BLaER1 (cell line): ENCODE results near the gene PLXNA3.

Source experiments
- H3K27ac ChIP-seq: shearing (Covaris generic); formaldehyde crosslinking; 2 replicates; pipeline ENCODE4 v1.8.1; 2022
- H3K27me3 ChIP-seq: shearing (Covaris generic); formaldehyde crosslinking; 2 replicates; pipeline ENCODE4 v1.8.1; 2022
- H3K36me3 ChIP-seq: shearing (Covaris generic); formaldehyde crosslinking; 2 replicates; pipeline ENCODE4 v1.8.1; 2022
- H3K4me1 ChIP-seq: shearing (Covaris generic); formaldehyde crosslinking; 2 replicates; pipeline ENCODE4 v1.8.1; 2022
- H3K4me2 ChIP-seq: shearing (Covaris generic); formaldehyde crosslinking; 2 replicates; pipeline ENCODE4 v1.8.1; 2022
- H3K4me3 ChIP-seq: shearing (Covaris generic); formaldehyde crosslinking; 2 replicates; pipeline ENCODE4 v1.8.1; 2022
- H3K9ac ChIP-seq: shearing (Covaris generic); formaldehyde crosslinking; 2 replicates; pipeline ENCODE4 v1.8.1; 2022
- H3K9me3 ChIP-seq: shearing (Covaris generic); formaldehyde crosslinking; 2 replicates; pipeline ENCODE4 v1.8.1; 2022
- H4K20me1 ChIP-seq: shearing (Covaris generic); formaldehyde crosslinking; 2 replicates; pipeline ENCODE4 v1.8.1; 2022
- Cebpa-rat ChIP-seq: shearing (Covaris generic); IDR thresholded peaks from 2 replicates; pipeline ENCODE4 v1.8.1; 2022

Gene PLXNA3

DNA sequence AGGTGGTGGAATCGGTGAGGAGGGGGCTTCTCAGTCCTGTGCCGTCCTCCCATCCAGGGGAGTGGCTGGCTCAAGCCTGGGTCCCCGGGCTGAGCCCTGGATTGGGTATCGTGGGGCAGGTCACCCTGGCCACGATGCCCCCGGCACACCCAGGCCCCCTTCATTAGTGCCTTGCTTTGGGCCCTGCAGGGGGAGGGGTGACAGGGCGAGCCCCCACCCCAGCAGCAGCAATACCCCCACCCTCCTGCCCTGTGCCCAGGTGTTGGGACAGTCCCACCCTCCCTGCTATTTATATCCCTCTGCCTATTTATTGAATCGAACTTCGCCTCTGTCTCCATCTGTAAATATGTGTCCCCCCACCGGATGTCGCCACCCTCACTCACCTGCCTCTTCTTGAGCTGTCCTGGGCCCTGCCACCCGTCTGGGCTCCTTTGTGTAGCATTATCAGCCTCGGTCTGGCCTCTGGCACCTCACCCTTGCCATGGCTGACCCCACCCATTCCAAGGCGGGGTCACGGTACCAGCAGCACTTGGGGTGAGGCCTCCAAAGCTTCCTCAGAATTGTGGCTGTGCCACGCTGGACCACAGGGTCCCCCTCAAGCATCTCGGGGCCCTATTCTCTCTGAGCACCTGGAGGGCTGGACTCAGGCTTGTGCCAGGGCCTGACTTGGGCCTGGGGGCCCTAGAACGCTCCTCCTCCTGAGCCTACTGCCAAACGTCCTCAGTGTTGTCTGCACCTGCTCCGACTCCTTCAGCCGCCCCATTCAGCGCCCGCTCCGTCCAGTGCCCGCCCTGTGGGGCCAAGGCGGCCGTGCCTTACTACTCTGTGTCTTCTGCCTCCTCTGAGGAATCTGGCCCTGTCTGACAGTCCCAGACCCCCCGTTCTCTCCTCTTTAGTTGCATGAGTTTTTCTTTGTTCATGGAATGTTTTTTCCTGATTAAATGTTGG, 14.9 kb downstream of the PLXNA3 start:
- Histone ChIP-seq H3K27ac (no peak overlapping the region), H3K9me3 (peaks cover 14% of the 10 kb centered on the region; the same call in 1 of the 2 replicates), H3K4me3 (no peak overlapping the region), H3K9ac (no peak overlapping the region), H3K4me1 (peaks cover 15% of the 10 kb centered on the region), H3K27me3 (peaks cover 5% of the 10 kb centered on the region; the same call in 1 of the 2 replicates), H3K36me3 (peaks cover 56% of the 10 kb centered on the region), H4K20me1 (peaks cover 16% of the 10 kb centered on the region; the same call in 1 of the 2 replicates), H3K4me2 (no peak overlapping the region)
- TF ChIP-seq Cebpa-rat: no peak

DNA sequence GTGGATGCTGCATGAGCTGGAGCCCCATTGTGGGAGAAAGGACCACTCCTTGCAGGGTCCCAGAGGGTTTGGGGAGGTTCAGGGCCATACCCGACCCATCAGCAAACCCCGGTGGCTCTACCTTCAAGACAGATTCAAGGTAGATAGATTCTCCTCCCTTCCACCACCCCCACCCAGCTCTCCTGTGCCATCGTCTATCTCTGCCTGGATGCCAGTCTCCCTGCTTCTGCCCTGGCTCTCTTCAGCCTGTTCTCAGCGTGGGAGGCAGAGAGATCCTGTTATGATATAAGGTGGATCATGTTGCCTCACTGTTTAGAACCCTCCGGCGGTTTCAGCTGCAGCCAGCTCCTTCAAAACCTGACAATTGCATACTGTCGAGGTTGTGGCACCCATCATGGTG, 15.6 kb downstream of the PLXNA3 start:
- H3K9me3 ChIP-seq: peaks cover 11% of the 10 kb centered on the region; the same call in 1 of the 2 replicates
- H3K4me1 ChIP-seq: peaks cover 18% of the 10 kb centered on the region
- no peak overlapping the region for H3K4me2 ChIP-seq
- H3K9ac ChIP-seq: no peak overlapping the region
- H3K4me3 ChIP-seq: no peak overlapping the region
- H3K27me3 ChIP-seq: peaks cover 5% of the 10 kb centered on the region; the same call in 1 of the 2 replicates
- H3K27ac ChIP-seq: no peak overlapping the region
- no peak for TF ChIP-seq Cebpa-rat
- H4K20me1 ChIP-seq: peaks cover 14% of the 10 kb centered on the region; the same call in 1 of the 2 replicates
- H3K36me3 ChIP-seq: peaks cover 49% of the 10 kb centered on the region

DNA sequence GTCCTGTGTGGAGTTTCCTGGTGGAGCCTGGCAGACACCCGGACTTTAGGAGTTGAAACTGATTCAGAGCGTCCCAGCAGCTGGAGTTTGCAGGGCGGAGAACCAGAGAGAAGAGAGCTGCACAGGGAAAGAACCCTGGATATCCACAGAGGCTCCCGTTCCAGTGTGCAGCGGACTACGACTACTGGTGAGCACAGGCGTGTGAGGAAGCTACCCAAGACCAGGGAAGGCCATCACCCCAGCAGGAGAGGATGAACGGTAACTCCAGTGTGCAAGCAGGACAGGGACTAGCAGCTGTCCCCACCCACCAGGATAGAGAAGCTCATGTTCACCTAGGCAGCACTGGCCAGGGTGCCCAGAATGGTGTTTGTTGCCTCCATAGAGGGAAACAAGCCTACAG, 18.7 kb downstream of the PLXNA3 start:
- Histone ChIP-seq H3K4me3 (no peak overlapping the region), H4K20me1 (0 out of 2 replicates have a peak, but pooled peaks cover 10% of the 10 kb centered on the region), H3K4me2 (no peak overlapping the region), H3K27ac (no peak overlapping the region), H3K27me3 (peaks cover 25% of the 10 kb centered on the region), H3K9ac (no peak overlapping the region), H3K4me1 (peaks cover 27% of the 10 kb centered on the region), H3K36me3 (peaks cover 17% of the 10 kb centered on the region), H3K9me3 (no peaks in the 10 kb centered on the region; the same call in 1 of the 2 replicates)
- TF ChIP-seq Cebpa-rat: no peak

DNA sequence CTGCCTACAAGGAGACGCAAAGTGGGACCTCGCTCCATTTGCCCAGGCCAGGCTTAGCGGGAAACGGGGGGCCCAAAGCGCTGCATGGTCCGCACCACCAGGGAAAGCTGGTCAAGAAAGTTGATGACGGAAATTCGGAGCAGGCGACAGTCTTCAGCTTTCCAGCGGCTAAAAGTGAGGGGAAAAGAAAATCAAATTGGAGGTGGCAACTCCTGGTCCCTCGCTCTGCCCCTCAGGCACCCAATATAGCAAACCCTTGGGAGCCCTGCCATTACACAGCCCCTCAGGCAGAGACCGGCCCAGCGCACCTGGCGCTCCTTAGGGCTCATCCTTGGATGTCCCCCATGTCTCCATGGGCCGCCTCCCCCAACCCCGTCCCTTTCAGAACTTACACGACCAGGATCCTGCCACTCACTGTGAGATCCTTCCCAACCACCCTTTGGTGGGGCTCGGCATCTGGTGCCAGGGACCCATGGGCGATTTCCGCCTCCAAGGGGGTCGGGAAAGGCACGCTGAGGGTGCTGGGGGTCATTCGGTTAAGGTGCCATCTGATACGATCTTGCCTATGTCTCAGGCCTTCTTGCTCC, 19.9 kb downstream of the PLXNA3 start:
- H3K9ac ChIP-seq: peak overlapping the region; percentile 76; the same call in 1 of the 2 replicates
- peaks cover 18% of the 10 kb centered on the region; the same call in 1 of the 2 replicates for H4K20me1 ChIP-seq
- H3K9me3 ChIP-seq: no peaks in the 10 kb centered on the region; the same call in 1 of the 2 replicates

DNA sequence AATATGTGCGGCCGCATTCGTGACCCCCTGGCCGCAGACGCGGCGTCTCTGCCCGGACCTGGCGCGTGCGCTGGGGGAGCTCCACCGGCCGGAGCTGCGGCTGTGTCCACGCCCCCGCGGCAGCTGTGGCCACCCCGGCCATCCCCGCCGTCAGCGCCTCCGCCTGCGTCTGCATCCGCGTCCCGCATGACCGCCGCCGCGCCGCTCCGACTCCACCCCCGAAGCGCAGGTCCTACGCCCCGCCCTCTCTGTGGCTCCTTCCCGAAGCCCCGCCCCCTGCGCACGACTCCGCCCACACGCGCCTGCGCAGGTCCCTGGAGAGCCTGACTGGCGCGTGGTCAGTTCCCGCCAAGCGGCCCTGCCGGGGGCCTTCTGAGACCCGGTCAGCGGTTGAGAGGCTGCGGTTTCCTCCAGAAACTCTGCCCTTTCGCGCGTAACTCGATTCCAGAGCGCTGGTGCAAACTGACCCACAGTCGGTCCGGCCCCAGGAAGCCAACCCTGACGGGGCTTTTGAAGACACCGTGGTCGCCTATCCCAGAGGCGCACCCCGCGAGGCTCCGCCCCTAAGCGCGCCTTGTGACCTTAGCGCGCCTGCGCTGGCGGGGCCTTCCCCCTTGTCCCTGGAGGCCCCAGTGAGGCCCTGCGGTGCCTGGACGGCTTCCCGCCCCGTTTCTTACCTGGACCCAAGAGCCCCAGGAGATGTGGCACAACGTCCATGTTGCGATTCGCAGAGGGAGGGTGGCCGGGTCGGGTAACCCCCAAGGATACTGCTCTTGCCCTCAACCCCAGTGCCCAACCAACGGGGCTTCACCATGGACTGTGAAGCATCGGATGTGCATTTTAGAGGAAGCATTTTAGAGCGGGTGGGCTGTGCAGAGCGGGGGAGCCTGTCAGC, 20.9 kb downstream of the PLXNA3 start, which contains the start of gene LAGE3:
LAGE3 (minus strand) TSS at position 554 of the 895 bp plus-strand sequence; CDS start at position 188, 366 bp downstream.
- Histone ChIP-seq H3K4me3 (peak within 1 kb of the TSS; percentile 69), H4K20me1 (peaks cover 18% of the 10 kb centered on the region), H3K9me3 (no peaks in the 10 kb centered on the region; the same call in 1 of the 2 replicates), H3K36me3 (peaks cover 6% of the 10 kb centered on the region), H3K4me1 (peaks cover 48% of the 10 kb centered on the region), H3K9ac (peak within 1 kb of the TSS; percentile 76), H3K27ac (peak within 1 kb of the TSS; percentile 81), H3K4me2 (peak within 1 kb of the TSS; percentile 81), H3K27me3 (peaks cover 47% of the 10 kb centered on the region)
- TF ChIP-seq Cebpa-rat: no peak

More for the DNA sequence above, 19.9 kb downstream of the PLXNA3 start:
- Histone ChIP-seq H3K36me3 (peaks cover 7% of the 10 kb centered on the region; the same call in 1 of the 2 replicates), H3K4me3 (peak overlapping the region; percentile 69), H3K4me1 (peaks cover 38% of the 10 kb centered on the region), H3K27me3 (peaks cover 37% of the 10 kb centered on the region), H3K27ac (0 out of 2 replicates have a peak overlapping the region, but pooled peaks have one; percentile 81), H3K4me2 (peak overlapping the region; percentile 81)
- no peak for TF ChIP-seq Cebpa-rat

DNA sequence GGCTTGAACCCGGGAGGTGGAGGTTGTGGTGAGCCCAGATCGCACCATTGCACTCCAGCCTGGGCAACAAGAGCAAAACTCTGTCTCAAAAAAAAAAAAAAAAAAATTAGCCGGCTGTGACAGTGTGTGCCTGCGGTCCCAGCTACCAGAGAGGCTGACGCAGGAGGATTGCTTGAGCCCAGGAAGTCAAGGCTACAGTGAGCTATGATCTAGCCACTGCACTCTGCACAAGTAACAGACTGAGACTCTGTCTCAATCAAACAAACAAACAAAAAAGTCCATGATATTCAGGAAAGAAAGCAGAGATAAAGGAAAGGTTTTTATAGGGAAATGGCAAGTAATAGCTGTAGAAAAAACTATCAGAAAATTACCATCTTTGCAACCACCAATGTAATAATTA, 23.1 kb downstream of the PLXNA3 start:
- Histone ChIP-seq H4K20me1 (peaks cover 34% of the 10 kb centered on the region), H3K9me3 (peaks cover 6% of the 10 kb centered on the region; the same call in 1 of the 2 replicates), H3K36me3 (peaks cover 20% of the 10 kb centered on the region), H3K27ac (no peak overlapping the region), H3K4me3 (no peak overlapping the region), H3K9ac (no peak overlapping the region), H3K27me3 (peaks cover 53% of the 10 kb centered on the region), H3K4me2 (no peak overlapping the region), H3K4me1 (peaks cover 64% of the 10 kb centered on the region)
- no peak for TF ChIP-seq Cebpa-rat

DNA sequence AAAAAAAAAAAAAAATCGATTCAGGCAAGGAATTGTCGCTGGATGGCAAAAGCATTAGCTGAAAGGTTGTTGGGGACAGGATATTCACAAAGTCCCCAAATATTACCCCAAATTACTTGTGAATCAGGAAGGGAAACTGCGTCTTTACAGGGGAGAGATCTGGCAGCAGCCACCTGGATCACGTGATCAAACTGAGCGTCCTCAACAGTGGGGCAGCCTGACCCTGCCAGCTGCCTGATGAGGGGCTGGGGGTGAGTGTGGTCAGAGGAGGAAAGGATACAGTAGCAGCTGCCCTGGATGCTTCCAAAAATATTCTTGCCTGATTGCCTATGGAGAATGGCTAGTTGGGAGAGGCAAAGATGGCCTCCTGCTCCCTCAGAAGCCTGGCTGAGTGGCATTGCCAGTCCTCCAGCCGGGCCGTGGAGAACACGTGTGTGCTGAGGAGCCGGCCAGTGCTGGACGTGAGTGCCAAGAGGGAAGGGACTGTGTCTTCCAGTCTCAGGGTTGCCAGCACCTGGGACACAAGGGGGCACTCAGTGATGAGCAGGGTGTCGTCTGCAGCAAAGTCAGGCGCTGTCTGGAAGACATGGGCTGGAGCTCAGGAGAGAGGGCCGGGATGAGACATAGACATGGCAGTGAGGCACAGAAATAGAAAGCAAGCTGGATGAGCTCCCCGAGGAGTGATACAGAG, 24.0 kb downstream of the PLXNA3 start:
- Histone ChIP-seq H3K9me3 (peaks cover 12% of the 10 kb centered on the region; the same call in 1 of the 2 replicates), H4K20me1 (peaks cover 34% of the 10 kb centered on the region), H3K36me3 (peaks cover 20% of the 10 kb centered on the region), H3K4me3 (no peak overlapping the region), H3K4me2 (peak overlapping the region; percentile 77), H3K27ac (no peak overlapping the region), H3K9ac (no peak overlapping the region), H3K27me3 (peaks cover 48% of the 10 kb centered on the region), H3K4me1 (peaks cover 61% of the 10 kb centered on the region)
- TF ChIP-seq Cebpa-rat: no peak

DNA sequence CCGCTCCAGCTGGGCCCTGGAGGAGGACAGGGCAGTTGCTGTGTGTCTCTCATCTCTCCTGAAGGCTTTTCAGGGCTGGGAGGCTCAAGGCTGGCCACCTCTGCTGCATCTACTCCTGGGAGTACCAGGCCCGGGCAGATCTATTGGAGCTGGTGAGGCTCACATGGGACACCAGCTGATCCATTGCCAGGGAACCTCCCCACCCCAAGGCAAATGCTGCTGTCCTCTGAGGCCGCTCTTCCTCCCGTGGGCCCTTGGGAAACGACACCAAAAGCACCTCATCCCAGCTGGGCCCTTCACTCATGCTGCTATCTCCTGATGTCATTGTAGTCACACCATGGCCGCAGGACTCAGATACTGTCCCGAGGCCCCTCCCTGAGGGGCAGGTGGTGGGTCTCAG, 24.7 kb downstream of the PLXNA3 start:
- peaks cover 22% of the 10 kb centered on the region for H3K36me3 ChIP-seq
- H3K9ac ChIP-seq: 0 out of 2 replicates have a peak overlapping the region, but pooled peaks have one; percentile 29
- H4K20me1 ChIP-seq: peaks cover 39% of the 10 kb centered on the region
- no peak overlapping the region for H3K4me3 ChIP-seq
- peak overlapping the region; percentile 38 for H3K27ac ChIP-seq
- TF ChIP-seq Cebpa-rat: no peak
- H3K4me2 ChIP-seq: peak overlapping the region; percentile 77
- peaks cover 19% of the 10 kb centered on the region for H3K9me3 ChIP-seq
- peaks cover 48% of the 10 kb centered on the region for H3K27me3 ChIP-seq
- H3K4me1 ChIP-seq: peaks cover 60% of the 10 kb centered on the region
